SIG-M5 treated with dmso at 0.1 percent for 504 hours (cell line): ENCODE data around the gene TYW1.
"Not testable (repeated sequence)": the region's sequence is repeated elsewhere in the genome, so short reads cannot be mapped to it uniquely, and the experiment has no call there.

ENCODE experiments used
- DNase-seq: peaks from one replicate; lab custom pipeline; 2025; ENCODE audit not compliant: unreplicated experiment; lab: John Stamatoyannopoulos, UW

The TYW1 gene

GRCh38 chr7:67189160-67189559, 192.5 kb downstream of the TYW1 start:
- DNase-seq: not testable (repeated sequence)

DNA sequence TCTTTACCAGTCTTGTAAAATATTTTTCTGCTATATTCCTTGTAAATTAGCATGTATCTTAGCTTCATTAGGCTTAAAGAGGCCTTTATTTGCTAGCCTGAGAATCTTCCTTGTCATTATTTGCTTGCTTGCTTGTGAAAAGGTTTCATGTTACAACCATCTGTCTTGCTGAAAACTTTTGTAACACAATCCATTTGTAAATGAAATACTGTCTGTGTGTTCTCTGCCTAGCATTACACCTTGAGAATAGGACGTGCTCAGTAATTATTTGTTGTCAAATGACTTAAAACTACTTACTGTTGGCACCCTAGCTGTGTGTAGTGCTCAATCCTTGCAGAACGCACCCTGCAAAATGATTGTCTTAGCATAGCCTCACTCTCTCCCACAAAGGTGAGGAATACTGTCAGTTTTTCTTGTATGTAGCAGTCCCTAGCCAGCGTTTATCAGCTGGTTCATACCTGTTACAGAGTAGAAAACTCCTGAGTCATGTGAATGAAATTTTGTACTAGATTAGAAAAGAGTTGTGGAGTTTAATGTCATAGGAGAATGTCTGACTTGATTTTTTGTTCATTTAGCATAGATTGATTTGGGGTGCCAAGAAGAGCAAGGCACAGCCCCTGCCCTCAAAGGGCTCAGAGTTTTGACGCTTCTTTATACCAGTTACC, 193.3 kb downstream of the TYW1 start:
- DNase-seq: not testable (repeated sequence)

DNA sequence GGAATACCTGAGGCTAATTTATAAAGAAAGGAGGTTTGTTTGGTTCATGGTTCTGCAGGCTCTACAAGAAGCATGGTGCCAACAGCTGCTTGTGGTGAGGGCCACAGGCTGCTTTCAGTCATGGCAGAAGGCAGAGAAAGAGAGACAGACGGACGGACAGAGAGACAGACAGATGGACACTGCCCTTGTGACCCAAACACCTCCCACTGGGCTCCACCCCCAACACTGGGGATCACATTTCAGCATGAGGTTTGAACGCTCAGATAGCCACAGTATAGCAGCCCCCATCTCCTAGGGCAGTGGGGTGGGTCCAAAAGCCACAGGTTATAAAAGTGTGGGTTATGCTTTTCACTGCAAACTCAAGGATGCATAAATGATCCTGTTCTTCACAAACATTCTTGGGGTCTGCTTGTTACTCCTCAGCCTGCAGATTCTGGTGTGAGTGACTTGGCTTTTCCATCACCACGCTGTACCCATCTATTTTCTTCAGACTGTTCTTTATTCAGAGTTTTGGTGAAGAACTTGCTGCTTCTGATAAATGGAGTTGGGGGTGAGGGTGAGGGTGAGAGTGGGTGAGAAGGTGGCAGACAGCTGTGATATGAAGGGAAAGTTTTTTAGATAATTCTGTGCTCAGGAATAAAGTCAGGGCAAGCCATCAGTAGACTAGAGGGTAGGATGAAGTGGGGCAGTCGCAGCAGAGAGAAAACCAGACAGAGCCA, 194.5 kb downstream of the TYW1 start:
- not testable (repeated sequence) for DNase-seq

- DNase-seq: not testable (repeated sequence)
These were observed 195.6 kb downstream of the TYW1 start for GRCh38 chr7:67192123-67192702.

DNA sequence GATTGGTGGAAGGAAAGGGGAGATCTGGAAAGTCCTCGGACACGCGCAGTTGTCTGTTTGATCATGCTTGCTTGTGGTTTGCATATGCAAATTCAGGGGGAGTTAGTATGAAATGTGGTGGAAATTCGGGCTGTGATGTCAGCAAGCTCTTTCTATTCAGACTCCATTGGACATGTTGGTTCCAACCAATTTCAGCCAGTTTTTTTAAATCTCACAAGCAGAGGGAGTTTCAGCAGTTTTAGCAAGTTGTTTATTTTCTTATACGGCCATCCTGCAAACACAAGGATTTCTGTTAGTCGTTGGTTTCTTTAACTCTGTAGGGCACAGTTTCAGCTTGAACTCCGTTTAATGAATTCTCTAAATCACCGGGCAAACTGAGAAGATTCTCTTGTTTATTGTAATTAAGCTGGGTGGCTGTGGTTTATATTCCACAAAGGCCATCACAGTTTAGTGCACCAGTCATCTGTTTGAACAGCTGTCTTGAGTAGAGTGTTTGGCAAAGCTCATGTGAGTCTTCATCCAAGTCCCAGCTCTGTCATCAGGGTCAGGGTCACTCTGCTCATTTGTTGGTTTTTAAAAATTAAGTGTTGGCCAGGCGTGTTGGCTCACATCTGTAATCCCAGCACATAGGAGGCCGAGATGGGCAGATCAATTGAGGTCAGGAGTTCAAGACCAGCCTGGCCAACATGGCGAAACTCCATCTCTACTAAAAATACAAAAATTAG, 196.4 kb downstream of the TYW1 start:
- not testable (repeated sequence) for DNase-seq

DNA sequence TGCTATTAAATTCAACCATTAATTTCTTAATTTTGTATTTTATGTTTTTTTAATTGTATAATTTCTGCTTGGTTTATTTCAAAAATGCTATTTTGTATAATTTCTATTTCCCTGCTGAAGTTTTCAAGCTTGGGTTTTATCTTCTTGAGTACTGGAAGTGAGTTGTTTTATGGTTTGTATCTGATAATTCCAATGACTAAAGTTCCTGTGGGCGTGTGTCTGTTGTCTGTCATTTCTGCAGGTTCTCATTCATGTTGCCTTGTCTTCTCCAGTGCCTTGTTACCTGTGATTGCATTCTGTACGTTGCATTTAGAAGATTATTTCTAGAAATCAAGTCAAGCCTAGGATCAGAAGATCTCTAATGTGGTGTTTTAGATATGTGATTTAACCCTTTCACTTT, 199.5 kb downstream of the TYW1 start:
- not testable (repeated sequence) for DNase-seq

DNA sequence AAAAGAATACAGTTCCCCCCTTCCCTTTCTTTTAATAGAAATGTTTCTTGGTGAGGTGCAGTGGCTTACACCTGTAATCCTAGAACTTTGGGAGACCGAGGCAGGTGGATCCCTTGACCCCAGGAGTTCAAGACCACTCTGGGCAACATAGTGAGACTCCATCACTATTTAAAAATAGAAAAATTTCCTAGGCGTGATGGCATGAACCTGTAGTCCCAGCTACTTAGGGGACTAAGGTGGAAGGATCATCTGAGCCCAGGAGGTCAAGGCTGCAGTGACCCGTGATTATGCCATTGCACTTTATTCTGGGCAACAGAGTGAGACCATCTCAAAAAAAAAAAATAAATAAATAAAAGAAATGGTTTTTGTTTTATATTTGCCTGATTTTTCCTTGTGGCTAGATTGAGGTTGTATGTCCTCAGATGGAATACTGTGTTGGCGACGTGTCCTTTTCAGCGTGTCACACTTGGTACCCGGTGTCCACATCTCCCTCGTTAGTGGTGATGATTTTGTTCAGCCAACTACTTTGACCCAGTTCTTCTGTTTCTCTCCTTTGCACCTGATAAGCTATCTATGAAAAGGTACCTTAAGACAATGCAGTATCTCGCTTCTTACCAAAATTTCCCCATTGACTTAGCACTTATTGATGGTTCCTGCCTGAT, 202.4 kb downstream of the TYW1 start:
- not testable (repeated sequence) for DNase-seq

GRCh38 chr7:67205772-67206171, 209.1 kb downstream of the TYW1 start:
- not testable (repeated sequence) for DNase-seq

DNA sequence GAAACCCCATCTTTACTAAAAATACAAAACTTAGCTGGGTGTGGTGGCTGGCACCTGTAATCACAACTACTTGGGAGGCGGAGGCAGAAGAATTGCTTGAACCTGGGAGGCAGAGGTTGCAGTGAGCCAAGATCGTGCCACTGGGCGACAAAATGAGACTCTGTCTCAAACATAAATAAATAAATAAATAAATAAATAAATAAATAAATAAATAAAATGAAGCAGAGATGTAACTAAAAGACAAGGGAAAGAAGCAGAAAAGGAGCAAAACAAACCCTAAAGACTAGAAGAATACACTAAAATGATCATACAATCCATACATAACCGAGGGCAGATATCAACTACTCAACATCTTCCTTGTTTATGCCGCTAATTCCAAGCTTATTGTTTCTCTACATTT, 209.8 kb downstream of the TYW1 start:
- DNase-seq: no peak

DNA sequence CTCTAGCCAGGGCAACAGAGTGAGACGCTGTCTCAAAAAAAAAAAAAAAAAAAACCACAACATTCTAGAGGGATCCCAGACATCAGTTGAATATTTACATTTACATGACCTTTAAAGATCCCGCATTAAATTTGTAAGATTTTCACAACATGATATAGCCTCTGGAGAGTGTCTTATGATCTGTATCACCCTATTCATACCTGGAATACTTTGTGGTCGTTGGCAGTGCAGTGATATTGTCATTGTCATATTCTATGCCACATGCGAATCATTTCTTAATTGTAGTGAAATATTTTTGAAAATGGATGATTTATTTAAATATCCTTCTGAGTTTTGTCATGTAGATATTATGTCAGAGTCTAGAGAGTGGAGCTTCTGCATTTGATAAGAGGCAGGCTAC, 212.0 kb downstream of the TYW1 start:
- not testable (repeated sequence) for DNase-seq

DNA sequence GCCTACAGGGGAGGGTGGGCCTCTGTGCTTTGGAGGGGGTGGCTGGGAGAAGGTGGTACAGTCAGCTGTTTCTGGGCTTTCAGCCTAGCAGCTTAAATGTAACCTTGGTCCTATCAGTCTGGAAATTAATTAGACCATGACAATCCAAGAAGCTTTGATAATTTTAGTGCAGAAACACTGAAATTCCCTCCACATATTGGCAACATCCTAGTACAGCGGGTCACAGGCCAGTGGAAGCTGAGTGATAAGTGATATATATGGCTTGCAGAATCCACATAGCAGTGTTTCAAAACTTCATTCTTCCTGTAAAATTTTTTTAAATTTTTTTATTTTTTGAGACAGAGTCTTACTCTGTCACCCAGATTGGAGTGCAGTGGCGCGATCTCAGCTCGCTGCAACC, 212.6 kb downstream of the TYW1 start:
- DNase-seq: no peak

- DNase-seq: no peak
These were observed 213.9 kb downstream of the TYW1 start for GRCh38 chr7:67210567-67210966.

GRCh38 chr7:67211650-67212330, 215.2 kb downstream of the TYW1 start:
- peak; percentile 21 for DNase-seq

GRCh38 chr7:67213038-67213437, 216.4 kb downstream of the TYW1 start:
- not testable (repeated sequence) for DNase-seq

GRCh38 chr7:67223551-67223950, 226.9 kb downstream of the TYW1 start:
- not testable (repeated sequence) for DNase-seq

GRCh38 chr7:67226340-67226907, 229.8 kb downstream of the TYW1 start:
- DNase-seq: not testable (repeated sequence)

DNA sequence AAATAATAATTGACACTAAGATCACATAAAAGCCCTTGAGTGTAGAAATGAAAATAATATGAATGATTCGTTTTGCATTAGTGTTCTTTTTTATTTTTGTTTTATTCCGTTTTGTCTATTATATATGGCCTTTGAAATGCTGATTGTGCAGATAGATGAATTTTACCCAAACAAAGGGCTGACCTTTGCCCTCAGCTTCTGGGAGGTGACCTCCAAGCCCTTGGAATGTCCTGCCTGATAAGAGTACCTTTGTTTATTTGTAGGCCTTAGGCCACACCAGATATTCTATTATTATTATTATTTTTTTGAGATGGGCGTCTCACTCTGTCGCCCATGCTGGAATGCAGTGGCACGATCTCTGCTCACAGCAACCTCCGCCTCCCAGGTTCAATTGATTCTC, 230.3 kb downstream of the TYW1 start:
- DNase-seq: not testable (repeated sequence)

GRCh38 chr7:67229018-67229417, 232.4 kb downstream of the TYW1 start:
- DNase-seq: not testable (repeated sequence)

- not testable (repeated sequence) for DNase-seq
These were observed 233.4 kb downstream of the TYW1 start for GRCh38 chr7:67230029-67230428.

GRCh38 chr7:67233506-67233905, 236.9 kb downstream of the TYW1 start:
- not testable (repeated sequence) for DNase-seq
